Activated CD8-positive, alpha-beta T cell treated with anti-CD3 and anti-CD28 coated beads for 36 hours (primary cell): ENCODE results near the gene MCC. TPM values are rescaled to one million over a fixed set of nuclear protein-coding genes. Genes with fewer than 3 reads are reported as not detected.

Source experiments
- ATAC-seq: fragments of 200-7000 bp; cut with Tn5 transposase; one replicate; pipeline ENCODE4 v1.10.0; 2021; ENCODE audit warnings: mild to moderate bottlenecking, moderate library complexity
- CTCF ChIA-PET: fragments of 350-600 bp; sonication (Branson Sonifier 250); formaldehyde crosslinking; loops from one replicate; lab custom pipeline; 2021; ENCODE audit warnings: antibody characterized with exemption; lab: Charles Lee
- POLR2A ChIA-PET: fragments of 350-600 bp; sonication (Branson Sonifier 250); formaldehyde crosslinking; loops from one replicate; lab custom pipeline; 2021; ENCODE audit warnings: antibody characterized with exemption; lab: Charles Lee
- DNase-seq: peaks from one replicate; pipeline ENCODE4 v3.0.0-alpha.2; 2020
- H3K27ac Mint-ChIP-seq: one replicate; pipeline ENCODE4 v1.8.0; 2021; ENCODE audit warnings: mild to moderate bottlenecking, mixed read lengths
- H3K27me3 Mint-ChIP-seq: one replicate; pipeline ENCODE4 v1.8.0; 2021; ENCODE audit warnings: mixed read lengths
- H3K36me3 Mint-ChIP-seq: one replicate; pipeline ENCODE4 v1.8.0; 2021; ENCODE audit warnings: low read depth, mixed read lengths
- H3K4me1 Mint-ChIP-seq: one replicate; pipeline ENCODE4 v1.8.0; 2021; ENCODE audit warnings: low read depth, mixed read lengths
- H3K4me3 Mint-ChIP-seq: one replicate; pipeline ENCODE4 v1.8.0; 2021; ENCODE audit warnings: mild to moderate bottlenecking, moderate library complexity, mixed read lengths
- H3K9me3 Mint-ChIP-seq: one replicate; pipeline ENCODE4 v1.8.0; 2021; ENCODE audit warnings: mixed read lengths
- CTCF ChIP-seq: fragments of 200-600 bp; IDR thresholded peaks from one replicate; pipeline ENCODE4 v1.8.0; 2022; ENCODE audit warnings: antibody characterized with exemption, mild to moderate bottlenecking
- intact Hi-C: fragments of 100-400 bp; cut with micrococcal nuclease; formaldehyde crosslinking; loops from one replicate; pipeline ENCODE4 v1.10.0; 2022
- total RNA-seq, 2 experiments: library from RNA; stranded (reverse); gene quantifications; one replicate each; pipeline ENCODE4 v1.2.3, GENCODE V29; 2021

MCC gene
- total RNA-seq, 2 experiments from 2014 or later, result 4.9 to 5.4 TPM

GRCh38 chr5:113223315-113223714 lies 264.9 kb downstream of the MCC start:
- DNase-seq, result no peak
- no peaks in the 10 kb centered on the region for H3K4me1 Mint-ChIP-seq
- no peaks in the 10 kb centered on the region for H3K36me3 Mint-ChIP-seq
- no peak overlapping the region for H3K27ac Mint-ChIP-seq
- CTCF ChIA-PET, result no interaction called here
- H3K4me3 Mint-ChIP-seq, result no peak overlapping the region
- H3K9me3 Mint-ChIP-seq, result no peaks in the 10 kb centered on the region
- no peak for TF ChIP-seq CTCF
- intact Hi-C loops, result no loop called here
- POLR2A ChIA-PET, result no interaction called here
- no peaks in the 10 kb centered on the region for H3K27me3 Mint-ChIP-seq
- no peak for ATAC-seq

- POLR2A ChIA-PET, result interaction anchor here (0.8 kb wide), 1 partner anchor 19 kb away, joined by 3 read pairs; no protein-coding TSS in a partner anchor
- Mint-ChIP-seq H3K27ac (no peak overlapping the region), H3K4me3 (no peak overlapping the region), H3K27me3 (no peaks in the 10 kb centered on the region), H3K9me3 (no peaks in the 10 kb centered on the region), H3K36me3 (no peaks in the 10 kb centered on the region), H3K4me1 (no peaks in the 10 kb centered on the region)
- intact Hi-C loops, result no loop called here
- ATAC-seq, result no peak
- no peak for TF ChIP-seq CTCF
- CTCF ChIA-PET, result interaction anchor here (0.9 kb wide), 1 partner anchor 70 kb away, joined by 3 read pairs; no protein-coding TSS in a partner anchor
- DNase-seq, result no peak
Observed at GRCh38 chr5:113221294-113222176, 266.7 kb downstream of the MCC start.

GRCh38 chr5:113219695-113220094 lies 268.6 kb downstream of the MCC start:
- Mint-ChIP-seq H3K4me3 (no peak overlapping the region), H3K36me3 (no peaks in the 10 kb centered on the region), H3K4me1 (peaks cover 5% of the 10 kb centered on the region), H3K9me3 (no peaks in the 10 kb centered on the region), H3K27ac (no peak overlapping the region), H3K27me3 (no peaks in the 10 kb centered on the region)
- intact Hi-C loops, result no loop called here
- TF ChIP-seq CTCF, result no peak
- CTCF ChIA-PET, result no interaction called here
- ATAC-seq, result no peak
- POLR2A ChIA-PET, result no interaction called here
- DNase-seq, result no peak

- no peaks in the 10 kb centered on the region for H3K27me3 Mint-ChIP-seq
- H3K36me3 Mint-ChIP-seq, result no peaks in the 10 kb centered on the region
- CTCF ChIA-PET, result no interaction called here
- POLR2A ChIA-PET, result interaction anchor here (0.8 kb wide), 1 partner anchor 55 kb away, joined by 4 read pairs; no protein-coding TSS in a partner anchor
- peaks cover 5% of the 10 kb centered on the region for H3K4me1 Mint-ChIP-seq
- H3K9me3 Mint-ChIP-seq, result no peaks in the 10 kb centered on the region
- intact Hi-C loops, result no loop called here
- no peak for ATAC-seq
- H3K4me3 Mint-ChIP-seq, result no peak overlapping the region
- no peak for DNase-seq
- no peak overlapping the region for H3K27ac Mint-ChIP-seq
- no peak for TF ChIP-seq CTCF
Observed at GRCh38 chr5:113218906-113219517, 269.2 kb downstream of the MCC start.

- DNase-seq (no peak), ATAC-seq (no peak)
- POLR2A ChIA-PET, result no interaction called here
- CTCF ChIA-PET, result no interaction called here
- Mint-ChIP-seq H3K27me3 (no peaks in the 10 kb centered on the region), H3K27ac (no peak overlapping the region), H3K4me3 (no peak overlapping the region), H3K4me1 (peaks cover 5% of the 10 kb centered on the region), H3K9me3 (no peaks in the 10 kb centered on the region), H3K36me3 (no peaks in the 10 kb centered on the region)
- TF ChIP-seq CTCF, result no peak
- intact Hi-C loops, result no loop called here
Observed at GRCh38 chr5:113218200-113218599, 270.1 kb downstream of the MCC start.
